ENCODE measurements around the gene RIN3.

- no peak for TF ChIP-seq ZFX (IDR thresholded peaks at IDR 0.05; ENCODE audit: borderline replicate concordance)
- no peak for TF ChIP-seq CTCF (IDR thresholded peaks at IDR 0.05)
These were observed 147.0 kb downstream of the RIN3 start for GRCh38 chr14:92660571-92660970.
